ENCODE data around the gene PDE8A. TPM values are rescaled to one million over a fixed set of nuclear protein-coding genes. Genes with fewer than 3 reads are reported as not detected.

PDE8A gene
- total and polyA plus RNA-seq, 2 experiments from 2014 or later: 5.6 to 7.5 TPM

- Histone ChIP-seq H2AFZ (no peak overlapping the region), H3K36me3 (ENCODE audit: insufficient read depth) (no peaks in the 10 kb centered on the region), H3K9me2 (ENCODE audit: insufficient read depth) (no peaks in the 10 kb centered on the region), H3K4me2 (peak overlapping the region; percentile 33; the same call in 1 of the 2 replicates), H3K4me3 (no peak overlapping the region), H3K4me1 (ENCODE audit: insufficient read depth) (peaks cover 58% of the 10 kb centered on the region), H3F3A (replicated peaks; ENCODE audit: low read depth) (no peaks in the 10 kb centered on the region; the same call in 1 of the 2 replicates), H3K27ac (ENCODE audit: low read depth) (no peak overlapping the region), H4K20me1 (replicated peaks; ENCODE audit: insufficient read depth) (no peaks in the 10 kb centered on the region; the same call in 1 of the 2 replicates), H3K79me2 (replicated peaks; ENCODE audit: insufficient read depth) (no peaks in the 10 kb centered on the region), H3K27me3 (ENCODE audit: insufficient read depth) (no peaks in the 10 kb centered on the region)
- Mint-ChIP-seq H3K27me3 (ENCODE audit: insufficient read depth, low read depth, poor library complexity) (no peaks in the 10 kb centered on the region), H3K4me1 (peaks cover 44% of the 10 kb centered on the region), H3K4me3 (no peak overlapping the region), H3K36me3 (ENCODE audit: low read depth) (no peaks in the 10 kb centered on the region), H3K9me3 (no peaks in the 10 kb centered on the region), H3K27ac (no peak overlapping the region)
- TF ChIP-seq ETS1 (IDR thresholded peaks at IDR 0.05): no peak
- TF ChIP-seq CTCF (conservative IDR thresholded peaks at IDR 0.05; ENCODE audit: low read depth in 2 of 2): no peak
- no peak for TF ChIP-seq ZNF331 (CRISPR knock-in tag; IDR thresholded peaks at IDR 0.05; ENCODE audit: low read depth)
- no peak for TF ChIP-seq JUNB (IDR thresholded peaks at IDR 0.05; ENCODE audit: unreplicated experiment)
- TF ChIP-seq EZH2 (IDR thresholded peaks at IDR 0.05; ENCODE audit: low read depth, unreplicated experiment): no peak
- no peak for TF ChIP-seq EZH2phosphoT487 (IDR thresholded peaks at IDR 0.05; ENCODE audit: unreplicated experiment)
- TF ChIP-seq STAT1 (IDR thresholded peaks at IDR 0.05; ENCODE audit: unreplicated experiment): no peak
- TF ChIP-seq ZNF114 (CRISPR knock-in tag; IDR thresholded peaks at IDR 0.05): no peak
- TF ChIP-seq ZNF462 (CRISPR knock-in tag; IDR thresholded peaks at IDR 0.05): no peak
- TF ChIP-seq REST (IDR thresholded peaks at IDR 0.05; ENCODE audit: unreplicated experiment): no peak
- TF ChIP-seq CREB1 (CRISPR knock-in tag; IDR thresholded peaks at IDR 0.05; ENCODE audit: low read depth): no peak
- ATAC-seq (no peak), DNase-seq (ENCODE audit: low spot score) (no peak)
Measured at GRCh38 chr15:85033148-85033547, 51.5 kb downstream of the PDE8A start.
